Neutrophil (primary cell): Measurements from ENCODE around the gene NRXN3.

ENCODE experiments used
- H3K27ac ChIP-seq: fragments of 200-600 bp; sonication (generic); 2 replicates; pipeline ENCODE4 v1.5.1; 2016; ENCODE audit warnings: mild to moderate bottlenecking, moderate library complexity
- H3K27me3 ChIP-seq: fragments of 200-600 bp; sonication (generic); 2 replicates; pipeline ENCODE4 v1.6.0; 2016; ENCODE audit warnings: mild to moderate bottlenecking
- H3K36me3 ChIP-seq: fragments of 200-600 bp; sonication (generic); 2 replicates; pipeline ENCODE4 v1.5.1; 2017
- H3K4me1 ChIP-seq, 2 experiments: fragments of 200-600 bp in 1 of 2; sonication (generic) in 1 of 2; 1 replicate in 1 of 2; 2 replicates in 1 of 2; pipeline versions ENCODE4 v1.5.1 to v1.6.1; 2013 to 2016; ENCODE audit warnings: low read depth in 1 of 2, low read length in 1 of 2, mild to moderate bottlenecking in 1 of 2, moderate library complexity in 1 of 2; ENCODE audit not compliant: control insufficient read depth in 1 of 2, insufficient read depth in 1 of 2
- H3K4me3 ChIP-seq, 2 experiments: fragments of 200-600 bp in 1 of 2; sonication (generic) in 1 of 2; 1 replicate in 1 of 2; 2 replicates in 1 of 2; pipeline ENCODE4 v1.5.1; 2013 to 2016; ENCODE audit warnings: low read depth in 1 of 2, low read length in 1 of 2, mild to moderate bottlenecking in 1 of 2, moderate library complexity in 1 of 2
- H3K9me3 ChIP-seq: fragments of 200-600 bp; sonication (generic); 2 replicates; pipeline ENCODE4 v1.5.1; 2016
- TF ChIP-seq, protein P1 (sequence below): fragments of 200-600 bp; sonication (generic); IDR thresholded peaks from 2 replicates; pipeline ENCODE4 v1.5.1; 2016; ENCODE audit warnings: antibody characterized with exemption

NRXN3 gene

DNA sequence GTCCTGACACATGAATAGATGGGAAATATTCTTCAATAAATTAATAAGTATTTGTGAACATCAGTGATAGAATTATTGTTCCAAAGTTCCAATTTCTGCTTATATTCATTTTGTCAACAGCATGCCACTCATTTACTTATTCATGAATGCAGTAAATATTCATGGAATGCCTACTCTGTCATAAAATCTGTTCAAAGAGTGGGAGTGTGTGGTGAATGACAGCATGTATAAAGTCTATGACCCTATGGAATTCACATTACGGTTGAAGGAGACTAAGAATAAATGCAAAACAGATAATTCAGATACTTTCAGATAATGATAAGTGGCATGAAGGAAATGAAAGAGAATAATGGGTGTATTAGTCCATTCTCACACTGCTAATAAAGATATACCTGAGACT, 494.7 kb downstream of the NRXN3 start:
- Histone ChIP-seq H3K4me3 (no peak overlapping the region), H3K27me3 (no peaks in the 10 kb centered on the region), H3K36me3 (no peaks in the 10 kb centered on the region), H3K27ac (no peak overlapping the region), H3K4me1 (no peaks in the 10 kb centered on the region), H3K9me3 (no peaks in the 10 kb centered on the region)
- TF ChIP-seq, protein P1, sequence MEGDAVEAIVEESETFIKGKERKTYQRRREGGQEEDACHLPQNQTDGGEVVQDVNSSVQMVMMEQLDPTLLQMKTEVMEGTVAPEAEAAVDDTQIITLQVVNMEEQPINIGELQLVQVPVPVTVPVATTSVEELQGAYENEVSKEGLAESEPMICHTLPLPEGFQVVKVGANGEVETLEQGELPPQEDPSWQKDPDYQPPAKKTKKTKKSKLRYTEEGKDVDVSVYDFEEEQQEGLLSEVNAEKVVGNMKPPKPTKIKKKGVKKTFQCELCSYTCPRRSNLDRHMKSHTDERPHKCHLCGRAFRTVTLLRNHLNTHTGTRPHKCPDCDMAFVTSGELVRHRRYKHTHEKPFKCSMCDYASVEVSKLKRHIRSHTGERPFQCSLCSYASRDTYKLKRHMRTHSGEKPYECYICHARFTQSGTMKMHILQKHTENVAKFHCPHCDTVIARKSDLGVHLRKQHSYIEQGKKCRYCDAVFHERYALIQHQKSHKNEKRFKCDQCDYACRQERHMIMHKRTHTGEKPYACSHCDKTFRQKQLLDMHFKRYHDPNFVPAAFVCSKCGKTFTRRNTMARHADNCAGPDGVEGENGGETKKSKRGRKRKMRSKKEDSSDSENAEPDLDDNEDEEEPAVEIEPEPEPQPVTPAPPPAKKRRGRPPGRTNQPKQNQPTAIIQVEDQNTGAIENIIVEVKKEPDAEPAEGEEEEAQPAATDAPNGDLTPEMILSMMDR = no peak

DNA sequence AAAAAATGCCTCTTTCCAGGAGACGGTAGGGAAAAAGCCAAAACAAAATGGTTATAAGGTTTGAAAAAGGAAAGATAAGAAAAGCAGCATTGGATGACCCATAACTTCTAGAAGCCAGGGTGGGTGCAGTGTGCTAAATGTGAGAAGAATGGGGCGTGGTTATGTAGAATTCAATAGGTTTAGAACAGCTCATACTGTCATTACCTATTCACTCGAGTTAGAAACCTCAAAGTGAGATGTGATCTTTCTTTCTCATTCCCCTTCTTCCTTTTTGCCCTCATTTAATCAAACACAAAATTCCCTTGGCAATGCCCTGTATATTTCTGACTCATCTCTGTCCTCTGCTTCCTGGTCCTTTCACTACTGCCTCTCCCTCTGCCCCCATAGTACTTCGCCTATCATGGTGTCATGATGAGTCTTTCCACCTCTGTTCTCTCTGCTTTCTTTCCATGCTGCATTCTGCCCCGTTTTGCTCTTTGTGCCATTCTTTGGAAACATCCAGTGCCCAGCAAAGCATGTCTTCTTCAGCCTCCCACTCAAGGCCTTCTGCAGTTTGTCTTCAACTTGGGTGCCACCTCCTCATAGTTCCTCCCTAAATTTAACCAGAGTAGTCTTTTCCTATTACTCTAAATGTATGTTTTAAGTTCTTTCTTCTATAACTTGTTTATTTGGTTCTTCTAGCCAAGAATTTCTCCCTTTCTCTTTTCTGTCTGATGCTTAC, 496.3 kb downstream of the NRXN3 start:
- H3K36me3 ChIP-seq = no peaks in the 10 kb centered on the region
- no peaks in the 10 kb centered on the region for H3K27me3 ChIP-seq
- no peaks in the 10 kb centered on the region for H3K9me3 ChIP-seq
- TF ChIP-seq, protein P1 = no peak
- H3K27ac ChIP-seq = no peak overlapping the region
- H3K4me1 ChIP-seq = no peaks in the 10 kb centered on the region
- no peak overlapping the region for H3K4me3 ChIP-seq

DNA sequence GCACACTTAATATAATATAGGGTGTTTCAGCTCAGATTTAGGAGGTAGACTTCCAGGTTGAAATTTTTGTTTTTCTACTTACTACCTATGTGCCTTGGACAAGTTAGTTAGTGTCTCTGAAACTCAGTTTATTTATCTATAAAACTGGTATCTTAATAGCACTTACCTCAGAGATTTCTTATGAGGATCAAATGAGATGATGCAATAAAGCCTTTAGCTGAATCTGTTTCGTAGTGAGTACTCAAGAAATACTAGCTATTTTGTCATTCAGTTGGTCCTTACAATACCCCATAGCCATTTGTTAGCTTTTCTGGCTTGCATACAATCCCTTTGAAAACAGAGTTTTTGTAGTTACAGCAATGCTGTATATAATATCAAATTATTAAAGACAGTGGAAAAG, 497.0 kb downstream of the NRXN3 start:
- no peaks in the 10 kb centered on the region for H3K4me1 ChIP-seq
- no peak overlapping the region for H3K4me3 ChIP-seq
- H3K27me3 ChIP-seq = no peaks in the 10 kb centered on the region
- no peaks in the 10 kb centered on the region for H3K36me3 ChIP-seq
- TF ChIP-seq, protein P1 = no peak
- H3K27ac ChIP-seq = no peak overlapping the region
- no peaks in the 10 kb centered on the region for H3K9me3 ChIP-seq

DNA sequence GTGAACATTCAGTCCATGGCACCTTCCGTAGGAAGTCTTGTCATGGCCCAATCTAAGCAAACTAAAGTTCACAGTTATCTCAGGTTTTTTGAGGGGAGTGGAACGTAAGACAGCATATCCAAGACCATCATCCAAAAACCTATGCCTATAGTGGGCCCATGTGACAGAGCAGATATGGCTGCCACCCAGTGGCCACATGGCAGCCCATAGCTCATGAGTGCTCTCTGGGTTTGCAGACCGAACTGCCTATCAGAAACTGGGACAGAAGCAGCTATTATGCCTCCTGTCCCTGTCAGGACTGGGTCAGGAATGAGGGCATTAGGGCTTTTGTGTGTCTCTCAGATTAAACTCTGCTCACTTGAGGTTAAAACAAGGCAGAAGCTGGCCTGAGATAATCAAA, 503.7 kb downstream of the NRXN3 start:
- Histone ChIP-seq H3K27me3 (no peaks in the 10 kb centered on the region), H3K9me3 (no peaks in the 10 kb centered on the region), H3K4me1 (no peaks in the 10 kb centered on the region), H3K36me3 (no peaks in the 10 kb centered on the region), H3K27ac (no peak overlapping the region), H3K4me3 (no peak overlapping the region)
- TF ChIP-seq, protein P1 = no peak

DNA sequence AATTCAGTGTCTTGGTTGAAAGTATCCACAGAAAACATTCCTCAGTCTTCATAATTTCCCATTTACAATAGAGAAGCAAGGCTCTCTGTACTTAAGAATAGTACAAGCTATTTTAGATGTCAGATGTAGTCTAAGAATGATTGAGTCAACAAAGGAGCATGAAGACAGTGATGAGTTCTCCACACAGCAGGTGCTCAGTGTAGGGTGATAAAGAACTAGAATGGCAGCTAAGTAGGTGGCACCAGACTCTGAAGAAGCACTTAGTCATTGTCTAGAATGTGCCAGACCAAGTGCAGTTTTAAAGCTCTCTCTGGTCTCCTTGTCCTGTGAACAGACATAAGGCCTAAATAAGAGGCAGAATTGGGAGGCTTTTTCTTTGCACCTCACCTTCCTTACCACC, 504.6 kb downstream of the NRXN3 start:
- TF ChIP-seq, protein P1 = no peak
- Histone ChIP-seq H3K4me1 (no peaks in the 10 kb centered on the region), H3K27ac (no peak overlapping the region), H3K4me3 (no peak overlapping the region), H3K9me3 (no peaks in the 10 kb centered on the region), H3K36me3 (no peaks in the 10 kb centered on the region), H3K27me3 (no peaks in the 10 kb centered on the region)
